Endothelial cell (in vitro differentiated cells): Measurements from ENCODE around the gene SLC22A12. TPM values are rescaled to one million over a fixed set of nuclear protein-coding genes. Genes with fewer than 3 reads are reported as not detected.

Source experiments
- DNase-seq: peaks from one replicate; pipeline ENCODE4 v3.0.0; 2021; ENCODE audit warnings: low spot score
- H3K27ac Mint-ChIP-seq: one replicate; pipeline ENCODE4 v1.8.0; 2021; ENCODE audit warnings: mixed read lengths, inconsistent platforms; ENCODE audit not compliant: unreplicated experiment
- H3K27me3 Mint-ChIP-seq: one replicate; pipeline ENCODE4 v1.8.0; 2021; ENCODE audit warnings: mild to moderate bottlenecking, moderate library complexity, mixed read lengths, inconsistent platforms; ENCODE audit not compliant: unreplicated experiment
- H3K36me3 Mint-ChIP-seq: one replicate; pipeline ENCODE4 v1.8.0; 2021; ENCODE audit warnings: mild to moderate bottlenecking, low read depth, mixed read lengths, inconsistent platforms; ENCODE audit not compliant: unreplicated experiment
- H3K4me1 Mint-ChIP-seq: one replicate; pipeline ENCODE4 v1.8.0; 2021; ENCODE audit warnings: mild to moderate bottlenecking, mixed read lengths, inconsistent platforms; ENCODE audit not compliant: unreplicated experiment
- H3K4me3 Mint-ChIP-seq: one replicate; pipeline ENCODE4 v1.8.0; 2021; ENCODE audit warnings: mild to moderate bottlenecking, mixed read lengths, inconsistent platforms; ENCODE audit not compliant: unreplicated experiment
- H3K9me3 Mint-ChIP-seq: one replicate; pipeline ENCODE4 v1.8.0; 2021; ENCODE audit warnings: mixed read lengths, inconsistent platforms; ENCODE audit not compliant: unreplicated experiment
- CTCF ChIP-seq: fragments of 200-600 bp; sonication (generic); IDR thresholded peaks from one replicate; pipeline ENCODE4 v1.5.0; 2021; ENCODE audit warnings: antibody characterized with exemption; ENCODE audit not compliant: unreplicated experiment
- total RNA-seq: library from RNA; stranded (reverse); fragmentation: NEBNext Ultra II Directional; extraction: Animal tissue kit (Norgen Biotek cat#: 25700); gene quantifications from one replicate; pipeline ENCODE4 v1.2.1, GENCODE V29; 2021; ENCODE audit not compliant: unreplicated experiment

SLC22A12 gene
- total RNA-seq, 1 donor from 2014 or later = not detected

GRCh38 chr11:64643920-64644646 lies 53.1 kb downstream of the SLC22A12 start:
- TF ChIP-seq CTCF = no peak
- Mint-ChIP-seq H3K9me3 (no peaks in the 10 kb centered on the region), H3K27ac (no peak overlapping the region), H3K27me3 (peaks cover 9% of the 10 kb centered on the region), H3K4me1 (no peaks in the 10 kb centered on the region), H3K36me3 (no peaks in the 10 kb centered on the region), H3K4me3 (no peak overlapping the region)
- no peak for DNase-seq

- no peaks in the 10 kb centered on the region for H3K9me3 Mint-ChIP-seq
- no peak overlapping the region for H3K27ac Mint-ChIP-seq
- H3K36me3 Mint-ChIP-seq = no peaks in the 10 kb centered on the region
- no peak for DNase-seq
- TF ChIP-seq CTCF = no peak
- H3K4me3 Mint-ChIP-seq = no peak overlapping the region
- H3K27me3 Mint-ChIP-seq = peaks cover 9% of the 10 kb centered on the region
- peaks cover 3% of the 10 kb centered on the region for H3K4me1 Mint-ChIP-seq
Observed at GRCh38 chr11:64644647-64645275, 53.7 kb downstream of the SLC22A12 start.

- Mint-ChIP-seq H3K27me3 (peaks cover 16% of the 10 kb centered on the region), H3K27ac (no peak overlapping the region), H3K9me3 (no peaks in the 10 kb centered on the region), H3K4me3 (no peak overlapping the region), H3K36me3 (no peaks in the 10 kb centered on the region), H3K4me1 (peaks cover 3% of the 10 kb centered on the region)
- TF ChIP-seq CTCF = no peak
- no peak for DNase-seq
Observed at GRCh38 chr11:64647019-64647779, 56.2 kb downstream of the SLC22A12 start.

- H3K9me3 Mint-ChIP-seq = no peaks in the 10 kb centered on the region
- no peak for TF ChIP-seq CTCF
- H3K4me1 Mint-ChIP-seq = peaks cover 3% of the 10 kb centered on the region
- peaks cover 20% of the 10 kb centered on the region for H3K27me3 Mint-ChIP-seq
- no peaks in the 10 kb centered on the region for H3K36me3 Mint-ChIP-seq
- H3K27ac Mint-ChIP-seq = no peak overlapping the region
- DNase-seq = no peak
- H3K4me3 Mint-ChIP-seq = no peak overlapping the region
Observed at GRCh38 chr11:64648551-64648950, 57.5 kb downstream of the SLC22A12 start.
